ENCODE measurements around the gene BTN2A1. TPM values are rescaled to one million over a fixed set of nuclear protein-coding genes. Genes with fewer than 3 reads are reported as not detected.
A peak's percentile ranks its signal among the peaks of the same experiment; 100 is the strongest.

The BTN2A1 gene
- total and polyA plus RNA-seq, 2 of the 13 experiments (the other 11 are each of a cell fraction or from before 2014, with no cell fraction given): 16.4 to 30.4 TPM

DNA sequence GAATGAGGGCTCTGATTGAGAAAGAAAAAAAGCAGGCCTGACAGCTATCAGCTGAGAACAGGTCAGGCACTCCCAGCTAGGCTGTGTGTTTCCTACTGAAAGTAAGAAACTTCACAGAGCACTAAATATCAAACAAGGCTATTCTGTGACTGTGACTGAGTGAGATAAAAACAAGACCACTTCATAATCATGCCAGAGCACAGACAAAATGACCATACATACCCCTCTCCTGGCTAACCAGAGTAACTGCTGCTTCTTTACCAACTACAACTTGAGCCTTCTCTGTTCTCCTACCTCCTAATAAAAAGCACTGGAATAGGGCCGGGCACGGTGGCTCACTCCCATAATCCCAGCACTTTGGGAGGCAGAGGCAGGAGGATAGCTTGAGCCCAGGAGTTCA is 35.5 kb downstream of the BTN2A1 start (continued):
- TF ChIP-seq ZNF407 (CRISPR knock-in tag; IDR thresholded peaks at IDR 0.05; ENCODE audit: not compliant biosample characterization) (no peak), REXO4 (CRISPR knock-in tag; IDR thresholded peaks at IDR 0.05; ENCODE audit: borderline replicate concordance) (no peak), RXRB (CRISPR knock-in tag; IDR thresholded peaks at IDR 0.05; ENCODE audit: borderline replicate concordance) (0 out of 2 replicates have a peak, but pooled peaks have one; percentile 13), SMC3 (IDR thresholded peaks at IDR 0.05; ENCODE audit: low read length) (peak; percentile 83)

DNA sequence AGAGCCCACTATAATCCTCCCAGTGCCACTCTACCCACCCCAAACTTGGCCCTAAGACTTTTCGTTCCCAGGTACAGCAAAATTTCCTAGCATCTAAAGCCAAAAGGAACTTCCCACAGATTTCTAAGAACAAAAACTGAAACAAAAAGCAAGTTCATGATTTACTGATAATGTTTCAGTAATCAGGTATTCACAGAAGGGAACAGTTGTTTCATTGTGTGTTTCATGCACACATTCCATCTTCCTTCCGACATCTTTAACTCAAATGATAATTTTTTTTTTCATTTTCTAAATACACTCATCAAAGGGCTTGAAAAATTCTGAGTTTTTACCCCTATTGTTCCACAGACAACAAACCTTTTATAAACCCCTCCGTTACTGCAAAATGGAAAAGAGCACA is 36.4 kb downstream of the BTN2A1 start:
- CTCF ChIA-PET (ENCODE audit: low intra/inter-chr PET ratio, low total read pairs): no interaction called here
- FAIRE-seq: no peak
- BruUV-seq (replicated peaks): no TSS peak

More for the DNA sequence above, 36.4 kb downstream of the BTN2A1 start:
- 26% methylated on average over 3 of the region's 3 CpGs for WGBS (ENCODE audit: low lambda C conversion rate)
- no peak overlapping the region for H3K4me2 ChIP-seq (ENCODE audit: low read depth, low read length)
- DNase-seq (ENCODE audit: low spot score): no peak
- peaks cover 21% of the 10 kb centered on the region for H3K4me1 ChIP-seq (ENCODE audit: insufficient read depth, low read length)
- intact Hi-C loops (cut with micrococcal nuclease; ENCODE audit: unreplicated experiment) (no loop called here), in situ Hi-C loops (cut with HindIII; ENCODE audit: extremely low pct_ligation_motif_present, low pct_unique_long_range_greater_than_20kb) (no loop called here)
- no peaks in the 10 kb centered on the region for H4K20me1 ChIP-seq (ENCODE audit: insufficient read depth, low read length)
- H3K79me2 ChIP-seq (ENCODE audit: insufficient read depth, low read length): no peaks in the 10 kb centered on the region
- H3K4me3 ChIP-seq (replicated peaks in 1 of 3; ENCODE audit: insufficient read depth in 1 of 3, low read depth in 2 of 3, low read length in 3 of 3): no peak overlapping the region
- no peak overlapping the region for H2AFZ ChIP-seq (ENCODE audit: low read length)
- ATAC-seq: no peak
- peaks cover 2 to 10% of the 10 kb centered on the region in 2 experiments; a peak in 1 of 5 replicates for H3K27me3 ChIP-seq (ENCODE audit: control insufficient read depth in 1 of 2, insufficient read depth in 2 of 2, low read length in 2 of 2)
- POLR2A ChIA-PET: no interaction called here
- TF ChIP-seq ZSCAN25 (CRISPR knock-in tag; IDR thresholded peaks at IDR 0.05) (no peak), ZNF839 (CRISPR knock-in tag; IDR thresholded peaks at IDR 0.05; ENCODE audit: borderline replicate concordance) (no peak), HOXA5 (CRISPR knock-in tag; IDR thresholded peaks at IDR 0.05) (no peak), AHR (CRISPR knock-in tag; IDR thresholded peaks at IDR 0.05) (no peak), ZNF652 (CRISPR knock-in tag; IDR thresholded peaks at IDR 0.05; ENCODE audit: borderline replicate concordance, low read depth) (no peak), PBX3 (CRISPR knock-in tag; IDR thresholded peaks at IDR 0.05; ENCODE audit: borderline replicate concordance) (no peak), ZNF431 (CRISPR knock-in tag; IDR thresholded peaks at IDR 0.05; ENCODE audit: borderline replicate concordance, low read depth) (no peak), ZFP36L1 (CRISPR knock-in tag; IDR thresholded peaks at IDR 0.05) (no peak), POLR2G (IDR thresholded peaks at IDR 0.05; ENCODE audit: low read depth, low read length) (no peak), ONECUT2 (CRISPR knock-in tag; IDR thresholded peaks at IDR 0.05) (no peak)
- no peaks in the 10 kb centered on the region for H3K9me3 ChIP-seq (ENCODE audit: low read length)
- H3K27ac ChIP-seq (ENCODE audit: extremely low read length, insufficient read depth, low read length): no peak overlapping the region
- no peaks in the 10 kb centered on the region for H3K36me3 ChIP-seq (replicated peaks in 1 of 2; ENCODE audit: control insufficient read depth in 1 of 2, insufficient read depth in 2 of 2, low read length in 2 of 2)
- H3K9ac ChIP-seq (ENCODE audit: insufficient read depth, low read depth, low read length): no peak overlapping the region
